ENCODE data around the gene CNGA3. TPM values are rescaled to one million over a fixed set of nuclear protein-coding genes. Genes with fewer than 3 reads are reported as not detected.

Gene CNGA3
- total RNA-seq, 4 donors from 2014 or later, result 0.44 to 0.57 (median 0.48) TPM; not detected in 1

DNA sequence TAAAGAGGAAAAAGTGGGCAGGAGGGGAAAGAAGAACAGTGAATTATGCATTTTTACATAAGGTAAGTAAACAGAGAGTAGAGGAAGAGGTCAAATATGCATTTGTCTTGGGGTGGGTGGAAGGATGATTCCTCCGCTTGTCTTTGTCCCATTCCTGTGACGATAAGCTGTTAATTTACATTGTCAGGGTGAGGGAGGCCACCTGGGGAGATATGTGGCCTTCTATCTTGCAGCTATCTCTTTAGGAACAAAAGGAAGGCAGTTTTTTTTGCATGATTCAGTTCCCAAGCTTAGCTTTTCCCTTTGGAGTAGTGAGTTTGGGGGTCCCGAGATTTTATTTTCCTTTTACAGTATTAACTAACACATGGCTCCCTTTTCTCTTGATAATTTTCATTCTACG is 96.2 kb downstream of the CNGA3 start:
- Histone ChIP-seq H3K4me3 (no peak overlapping the region), H3K27me3 (no peaks in the 10 kb centered on the region), H3K27ac (no peak overlapping the region), H3K9me3 (no peaks in the 10 kb centered on the region), H3K4me1 (peaks cover 5 to 32% (median 12%) of the 10 kb centered on the region in 3 donors), H3K36me3 (no peaks in the 10 kb centered on the region)
- WGBS, 2 donors, result 69 to 74% methylated on average over 4 of the region's 4 CpGs
- TF ChIP-seq, protein P1, sequence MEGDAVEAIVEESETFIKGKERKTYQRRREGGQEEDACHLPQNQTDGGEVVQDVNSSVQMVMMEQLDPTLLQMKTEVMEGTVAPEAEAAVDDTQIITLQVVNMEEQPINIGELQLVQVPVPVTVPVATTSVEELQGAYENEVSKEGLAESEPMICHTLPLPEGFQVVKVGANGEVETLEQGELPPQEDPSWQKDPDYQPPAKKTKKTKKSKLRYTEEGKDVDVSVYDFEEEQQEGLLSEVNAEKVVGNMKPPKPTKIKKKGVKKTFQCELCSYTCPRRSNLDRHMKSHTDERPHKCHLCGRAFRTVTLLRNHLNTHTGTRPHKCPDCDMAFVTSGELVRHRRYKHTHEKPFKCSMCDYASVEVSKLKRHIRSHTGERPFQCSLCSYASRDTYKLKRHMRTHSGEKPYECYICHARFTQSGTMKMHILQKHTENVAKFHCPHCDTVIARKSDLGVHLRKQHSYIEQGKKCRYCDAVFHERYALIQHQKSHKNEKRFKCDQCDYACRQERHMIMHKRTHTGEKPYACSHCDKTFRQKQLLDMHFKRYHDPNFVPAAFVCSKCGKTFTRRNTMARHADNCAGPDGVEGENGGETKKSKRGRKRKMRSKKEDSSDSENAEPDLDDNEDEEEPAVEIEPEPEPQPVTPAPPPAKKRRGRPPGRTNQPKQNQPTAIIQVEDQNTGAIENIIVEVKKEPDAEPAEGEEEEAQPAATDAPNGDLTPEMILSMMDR (IDR thresholded peaks at IDR 0.05), result no peak
- no peak for TF ChIP-seq POLR2A (IDR thresholded peaks at IDR 0.05)
- intact Hi-C loops (cut with DNase I), result no loop called here
- no peak for DNase-seq

DNA sequence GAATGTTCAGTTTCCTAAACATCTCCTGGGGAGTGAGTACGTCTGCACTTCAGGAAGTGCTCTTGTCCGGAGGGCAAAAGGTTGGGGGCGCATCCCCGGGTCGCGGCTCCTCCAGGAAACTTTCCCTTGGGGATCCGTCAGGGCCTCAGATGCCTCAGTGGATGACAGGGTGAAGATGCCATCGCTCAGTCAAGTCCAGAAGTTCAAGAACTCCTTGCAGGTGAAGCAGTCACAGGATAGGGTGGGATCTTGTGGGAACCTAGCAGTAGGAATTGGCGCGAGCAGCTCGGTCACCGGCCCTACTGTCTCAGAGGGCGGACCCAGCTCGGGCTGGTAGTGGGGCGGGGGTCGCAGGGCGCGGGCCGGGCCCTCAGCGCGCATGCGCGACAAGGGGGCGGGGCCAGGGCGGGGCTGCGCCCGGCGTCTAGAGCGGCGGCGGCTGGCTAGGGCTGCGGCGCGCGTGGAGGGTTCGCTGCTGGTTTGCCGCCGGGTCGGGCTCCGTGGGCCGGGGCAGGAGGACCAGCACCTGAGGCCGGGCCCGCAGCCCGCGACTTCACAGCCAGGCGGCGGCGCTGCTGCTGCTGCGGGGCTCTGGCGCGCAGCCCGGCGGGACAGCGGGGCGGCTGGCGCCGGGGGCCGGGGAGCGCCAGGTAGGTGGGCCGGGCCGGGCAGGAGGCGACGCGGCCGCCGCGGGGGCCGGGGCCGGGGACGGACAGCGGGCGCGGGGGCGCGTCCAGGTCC is 98.3 kb downstream of the CNGA3 start, which contains the start of gene INPP4A:
TSS of gene INPP4A (plus strand) at position 423 of the 741 bp plus-strand sequence. CDS start 75,191 bp downstream, outside the sequence.
- Histone ChIP-seq H3K27me3 (no peaks in the 10 kb centered on the region), H3K4me1 (peaks cover 5 to 35% (median 12%) of the 10 kb centered on the region in 3 donors), H3K9me3 (no peaks in the 10 kb centered on the region), H3K36me3 (no peaks in the 10 kb centered on the region), H3K4me3 (peak within 1 kb of the TSS; percentile 66 to 96 (median 81)), H3K27ac (peak within 1 kb of the TSS; percentile 76 to 93 (median 82))
- WGBS, 2 donors, result 0 to 2% methylated on average over 7 of the region's 75 CpGs
- DNase-seq, result no peak
- intact Hi-C loops (cut with DNase I), result no loop called here
- TF ChIP-seq POLR2A (IDR thresholded peaks at IDR 0.05), result peak in 1 of 4 donors; percentile 78
- TF ChIP-seq, protein P1 (IDR thresholded peaks at IDR 0.05), result peak in 3 of 6 experiments; percentile 14 to 26 (median 22)

DNA sequence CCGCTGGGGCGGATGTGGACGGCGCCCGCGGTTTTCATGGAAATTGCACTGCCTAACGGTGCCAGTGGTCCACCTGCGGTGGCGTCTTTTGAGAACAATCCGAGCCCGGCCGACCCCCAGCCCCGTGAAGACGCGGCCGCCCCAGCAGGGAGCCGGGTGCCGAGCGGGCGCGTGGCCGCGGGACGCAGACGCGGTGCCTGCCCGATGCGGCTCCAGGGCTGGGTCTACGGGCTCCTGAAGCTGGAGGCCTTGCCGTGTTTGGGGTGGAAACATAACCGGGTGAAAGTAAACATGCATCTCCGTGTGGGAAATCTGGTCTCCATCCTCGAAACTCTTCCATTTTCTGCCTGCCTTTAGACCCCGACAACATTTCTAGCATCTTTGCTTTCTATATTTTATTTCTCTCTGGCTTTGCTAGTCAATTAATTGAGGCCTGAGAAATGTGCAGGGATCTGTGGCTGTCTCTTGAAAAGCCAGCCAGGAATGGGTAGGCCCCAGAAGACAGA is 99.0 kb downstream of the CNGA3 start:
- Histone ChIP-seq H3K27ac (peak overlapping the region; percentile 63 to 93 (median 82)), H3K4me3 (peak overlapping the region; percentile 66 to 96 (median 81)), H3K9me3 (no peaks in the 10 kb centered on the region), H3K4me1 (peaks cover 5 to 41% (median 14%) of the 10 kb centered on the region in 3 donors), H3K36me3 (no peaks in the 10 kb centered on the region), H3K27me3 (no peaks in the 10 kb centered on the region)
- TF ChIP-seq POLR2A (IDR thresholded peaks at IDR 0.05), result no peak
- TF ChIP-seq, protein P1 (IDR thresholded peaks at IDR 0.05), result no peak
- intact Hi-C loops (cut with DNase I), result no loop called here
- 0 to 1% methylated on average over 4 to 11 of the region's 34 CpGs for WGBS, 2 donors
- DNase-seq, result no peak

DNA sequence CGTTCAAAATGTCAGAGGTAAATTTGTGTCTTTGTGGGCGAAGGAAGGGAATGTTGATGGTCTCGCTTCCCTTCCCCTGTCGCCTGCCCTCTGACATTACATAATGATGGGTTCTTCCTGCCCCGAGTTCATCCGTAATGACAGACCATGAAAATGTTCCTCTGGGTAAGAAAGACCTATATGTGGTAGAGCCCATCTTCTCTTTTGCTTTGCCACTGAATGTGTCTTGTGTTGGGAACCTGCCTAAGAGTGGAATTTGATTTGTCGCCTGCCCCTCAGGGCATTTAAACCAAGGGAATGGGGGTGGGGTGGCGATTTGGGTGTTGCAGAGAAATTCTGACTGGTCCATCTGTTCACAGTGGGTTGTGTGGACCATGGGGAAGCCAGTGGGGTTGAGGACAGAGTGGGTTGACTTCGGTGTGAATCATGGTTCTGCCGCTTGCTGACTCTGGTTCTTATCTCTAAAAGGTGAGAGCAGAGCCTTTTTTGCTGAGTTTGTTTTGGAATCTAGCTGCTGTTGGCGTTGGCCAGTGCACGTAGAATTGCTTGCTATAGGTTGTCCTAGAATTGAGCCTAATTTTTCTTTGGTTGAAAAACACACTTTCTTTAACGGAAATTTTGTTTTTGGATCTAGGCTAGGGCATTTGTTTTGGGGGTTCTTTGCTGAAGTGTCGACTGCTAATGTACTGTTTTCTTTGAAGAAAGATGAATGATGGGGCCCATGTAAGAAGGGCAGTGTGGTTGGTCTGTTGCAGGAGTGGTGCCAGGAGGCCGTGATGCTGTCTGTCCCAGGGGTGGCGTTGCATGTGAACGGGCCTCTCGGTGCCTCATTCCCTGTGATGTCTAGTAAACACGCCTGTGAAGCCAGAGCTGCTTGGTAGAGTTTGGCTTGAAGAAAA is 99.7 kb downstream of the CNGA3 start:
- TF ChIP-seq, protein P1 (IDR thresholded peaks at IDR 0.05), result no peak
- TF ChIP-seq POLR2A (IDR thresholded peaks at IDR 0.05), result peak in 1 of 4 donors; percentile 14
- no peak for DNase-seq
- Histone ChIP-seq H3K9me3 (no peaks in the 10 kb centered on the region), H3K36me3 (no peaks in the 10 kb centered on the region), H3K27me3 (no peaks in the 10 kb centered on the region), H3K27ac (peak overlapping the region; percentile 63 to 93 (median 82)), H3K4me1 (peaks cover 11 to 48% (median 21%) of the 10 kb centered on the region in 3 donors), H3K4me3 (peak overlapping the region; percentile 66 to 96 (median 81))
- 49 to 57% methylated on average over 19 of the region's 19 CpGs for WGBS, 2 donors
- intact Hi-C loops (cut with DNase I), result no loop called here
